Endothelial cell (in vitro differentiated cells): ENCODE data around the gene GAK. TPM values are rescaled to one million over a fixed set of nuclear protein-coding genes. Genes with fewer than 3 reads are reported as not detected.

Source experiments
- DNase-seq: peaks from one replicate; pipeline ENCODE4 v3.0.0; 2021; ENCODE audit warnings: low spot score
- H3K27ac Mint-ChIP-seq: one replicate; pipeline ENCODE4 v1.8.0; 2021; ENCODE audit warnings: mixed read lengths, inconsistent platforms; ENCODE audit not compliant: unreplicated experiment
- H3K27me3 Mint-ChIP-seq: one replicate; pipeline ENCODE4 v1.8.0; 2021; ENCODE audit warnings: mild to moderate bottlenecking, moderate library complexity, mixed read lengths, inconsistent platforms; ENCODE audit not compliant: unreplicated experiment
- H3K36me3 Mint-ChIP-seq: one replicate; pipeline ENCODE4 v1.8.0; 2021; ENCODE audit warnings: mild to moderate bottlenecking, low read depth, mixed read lengths, inconsistent platforms; ENCODE audit not compliant: unreplicated experiment
- H3K4me1 Mint-ChIP-seq: one replicate; pipeline ENCODE4 v1.8.0; 2021; ENCODE audit warnings: mild to moderate bottlenecking, mixed read lengths, inconsistent platforms; ENCODE audit not compliant: unreplicated experiment
- H3K4me3 Mint-ChIP-seq: one replicate; pipeline ENCODE4 v1.8.0; 2021; ENCODE audit warnings: mild to moderate bottlenecking, mixed read lengths, inconsistent platforms; ENCODE audit not compliant: unreplicated experiment
- H3K9me3 Mint-ChIP-seq: one replicate; pipeline ENCODE4 v1.8.0; 2021; ENCODE audit warnings: mixed read lengths, inconsistent platforms; ENCODE audit not compliant: unreplicated experiment
- CTCF ChIP-seq: fragments of 200-600 bp; sonication (generic); IDR thresholded peaks from one replicate; pipeline ENCODE4 v1.5.0; 2021; ENCODE audit warnings: antibody characterized with exemption; ENCODE audit not compliant: unreplicated experiment
- total RNA-seq: library from RNA; stranded (reverse); fragmentation: NEBNext Ultra II Directional; extraction: Animal tissue kit (Norgen Biotek cat#: 25700); gene quantifications from one replicate; pipeline ENCODE4 v1.2.1, GENCODE V29; 2021; ENCODE audit not compliant: unreplicated experiment

Gene GAK
- total RNA-seq, 1 donor from 2014 or later = 112 TPM

- no peak for TF ChIP-seq CTCF
- Mint-ChIP-seq H3K36me3 (peaks cover 9% of the 10 kb centered on the region), H3K9me3 (no peaks in the 10 kb centered on the region), H3K27ac (no peak within 1 kb of the TSS), H3K4me1 (peaks cover 5% of the 10 kb centered on the region), H3K4me3 (no peak within 1 kb of the TSS), H3K27me3 (peaks cover 24% of the 10 kb centered on the region)
- peak; percentile 62 for DNase-seq
Observed at GRCh38 chr4:825971-826330, 106.2 kb downstream of the GAK start, which contains the start of gene CPLX1. Gene CPLX1 (minus strand): TSS chr4:826129. CDS start chr4:824522, 1,607 bp downstream.

- Mint-ChIP-seq H3K27ac (no peak overlapping the region), H3K4me3 (no peak overlapping the region), H3K36me3 (peaks cover 9% of the 10 kb centered on the region), H3K9me3 (no peaks in the 10 kb centered on the region), H3K27me3 (peaks cover 24% of the 10 kb centered on the region), H3K4me1 (peaks cover 5% of the 10 kb centered on the region)
- DNase-seq = peak; percentile 48
- no peak for TF ChIP-seq CTCF
Observed at GRCh38 chr4:825063-825970, 106.8 kb downstream of the GAK start.

GRCh38 chr4:824461-825062, 107.6 kb downstream of the GAK start:
- no peak overlapping the region for H3K4me3 Mint-ChIP-seq
- H3K4me1 Mint-ChIP-seq = peaks cover 5% of the 10 kb centered on the region
- TF ChIP-seq CTCF = no peak
- no peaks in the 10 kb centered on the region for H3K9me3 Mint-ChIP-seq
- peaks cover 9% of the 10 kb centered on the region for H3K36me3 Mint-ChIP-seq
- H3K27ac Mint-ChIP-seq = no peak overlapping the region
- peaks cover 24% of the 10 kb centered on the region for H3K27me3 Mint-ChIP-seq
- DNase-seq = no peak

GRCh38 chr4:823761-824460, 108.2 kb downstream of the GAK start:
- no peak for DNase-seq
- Mint-ChIP-seq H3K27ac (no peak overlapping the region), H3K4me3 (no peak overlapping the region), H3K9me3 (no peaks in the 10 kb centered on the region), H3K27me3 (peaks cover 24% of the 10 kb centered on the region), H3K4me1 (peaks cover 5% of the 10 kb centered on the region), H3K36me3 (peaks cover 9% of the 10 kb centered on the region)
- no peak for TF ChIP-seq CTCF
